AG09319 (cell line): ENCODE results near the gene TDP1.
A peak's percentile ranks its signal among the peaks of the same experiment; 100 is the strongest.

Experiments used
- DNase-seq: peaks from one replicate; pipeline ENCODE4 v3.0.0-alpha.2; 2010; ENCODE audit warnings: low read depth; ENCODE audit errors: extremely low read depth
- TF ChIP-seq, protein P1 (sequence below): IDR thresholded peaks from 2 replicates; pipeline ENCODE4 v1.5.1; 2011; ENCODE audit warnings: low read depth, mild to moderate bottlenecking, inconsistent platforms, low read length, moderate library complexity

The TDP1 gene

DNA sequence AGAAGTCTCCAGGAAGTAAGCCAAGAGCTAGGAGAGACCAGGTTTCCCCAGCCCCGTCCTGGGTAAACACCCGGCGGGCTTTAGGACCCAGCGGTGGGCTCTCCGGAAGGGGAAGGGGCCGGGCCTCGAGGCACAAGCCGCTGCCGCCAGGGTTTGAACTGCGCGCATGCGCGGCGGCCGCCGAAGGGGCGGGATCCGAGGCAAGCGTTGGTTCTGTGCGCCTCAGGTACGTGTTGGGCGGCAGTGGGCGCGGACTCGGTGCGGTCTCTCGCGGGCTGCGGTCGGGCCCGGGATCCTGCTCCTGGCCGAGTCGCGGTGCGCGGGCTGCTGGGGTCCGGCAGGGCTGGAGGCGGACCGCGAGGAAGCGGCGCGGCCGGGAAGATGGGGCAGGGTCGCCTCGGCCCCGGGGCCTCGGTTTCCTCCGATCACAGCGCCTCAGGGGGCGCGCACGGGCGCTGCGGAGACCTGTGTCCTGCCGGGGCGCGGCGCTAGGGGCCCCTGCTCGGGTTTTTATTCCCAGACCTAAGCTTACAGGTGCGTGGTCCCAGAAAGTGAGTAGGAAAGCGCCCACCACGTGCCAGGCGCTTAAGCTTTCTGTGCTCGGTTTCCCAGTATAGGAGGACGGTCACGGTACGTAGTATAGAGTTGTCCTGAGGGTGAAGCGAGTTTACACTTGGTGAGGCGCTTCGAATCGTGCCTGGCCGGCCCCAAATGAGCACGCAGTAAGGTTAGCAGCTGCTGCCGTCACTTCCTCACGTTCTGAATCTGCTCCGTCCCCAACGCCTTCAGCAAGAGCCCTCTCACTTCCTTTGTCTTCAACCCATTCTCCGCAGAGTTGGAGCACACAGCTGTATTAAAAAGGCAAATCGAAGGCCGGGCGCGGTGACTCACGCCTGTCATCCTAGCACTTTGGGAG, at the start of gene TDP1:
Gene TDP1 (plus strand): TSS at position 183 of the 916 bp plus-strand sequence. CDS start 7,188 bp downstream, outside the sequence.
- DNase-seq: peak; percentile 88
- TF ChIP-seq, protein P1, sequence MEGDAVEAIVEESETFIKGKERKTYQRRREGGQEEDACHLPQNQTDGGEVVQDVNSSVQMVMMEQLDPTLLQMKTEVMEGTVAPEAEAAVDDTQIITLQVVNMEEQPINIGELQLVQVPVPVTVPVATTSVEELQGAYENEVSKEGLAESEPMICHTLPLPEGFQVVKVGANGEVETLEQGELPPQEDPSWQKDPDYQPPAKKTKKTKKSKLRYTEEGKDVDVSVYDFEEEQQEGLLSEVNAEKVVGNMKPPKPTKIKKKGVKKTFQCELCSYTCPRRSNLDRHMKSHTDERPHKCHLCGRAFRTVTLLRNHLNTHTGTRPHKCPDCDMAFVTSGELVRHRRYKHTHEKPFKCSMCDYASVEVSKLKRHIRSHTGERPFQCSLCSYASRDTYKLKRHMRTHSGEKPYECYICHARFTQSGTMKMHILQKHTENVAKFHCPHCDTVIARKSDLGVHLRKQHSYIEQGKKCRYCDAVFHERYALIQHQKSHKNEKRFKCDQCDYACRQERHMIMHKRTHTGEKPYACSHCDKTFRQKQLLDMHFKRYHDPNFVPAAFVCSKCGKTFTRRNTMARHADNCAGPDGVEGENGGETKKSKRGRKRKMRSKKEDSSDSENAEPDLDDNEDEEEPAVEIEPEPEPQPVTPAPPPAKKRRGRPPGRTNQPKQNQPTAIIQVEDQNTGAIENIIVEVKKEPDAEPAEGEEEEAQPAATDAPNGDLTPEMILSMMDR: no peak

- TF ChIP-seq, protein P1: no peak
- DNase-seq: no peak
These were observed 49.7 kb upstream of the TDP1 start for GRCh38 chr14:89906000-89906399.

DNA sequence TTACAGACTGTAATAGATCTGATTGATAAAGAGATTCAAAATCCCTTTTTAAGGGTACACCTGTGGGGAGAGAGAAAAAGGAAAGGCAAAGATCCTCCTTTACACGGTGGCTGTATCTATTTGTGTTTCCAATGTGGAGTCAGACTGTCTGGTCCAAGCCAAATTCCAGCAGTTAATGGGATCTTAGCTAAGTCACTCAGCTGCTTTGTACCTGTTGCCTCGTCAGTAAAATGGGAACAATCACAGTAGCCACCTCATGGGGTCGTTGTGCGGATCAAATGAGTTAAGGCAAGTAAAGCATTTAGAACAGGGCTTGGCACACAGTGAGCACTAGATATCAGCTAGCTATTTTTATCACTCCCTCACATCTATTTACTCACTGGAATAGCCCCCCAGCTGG, 48.1 kb upstream of the TDP1 start:
- no peak for DNase-seq
- TF ChIP-seq, protein P1: no peak

DNA sequence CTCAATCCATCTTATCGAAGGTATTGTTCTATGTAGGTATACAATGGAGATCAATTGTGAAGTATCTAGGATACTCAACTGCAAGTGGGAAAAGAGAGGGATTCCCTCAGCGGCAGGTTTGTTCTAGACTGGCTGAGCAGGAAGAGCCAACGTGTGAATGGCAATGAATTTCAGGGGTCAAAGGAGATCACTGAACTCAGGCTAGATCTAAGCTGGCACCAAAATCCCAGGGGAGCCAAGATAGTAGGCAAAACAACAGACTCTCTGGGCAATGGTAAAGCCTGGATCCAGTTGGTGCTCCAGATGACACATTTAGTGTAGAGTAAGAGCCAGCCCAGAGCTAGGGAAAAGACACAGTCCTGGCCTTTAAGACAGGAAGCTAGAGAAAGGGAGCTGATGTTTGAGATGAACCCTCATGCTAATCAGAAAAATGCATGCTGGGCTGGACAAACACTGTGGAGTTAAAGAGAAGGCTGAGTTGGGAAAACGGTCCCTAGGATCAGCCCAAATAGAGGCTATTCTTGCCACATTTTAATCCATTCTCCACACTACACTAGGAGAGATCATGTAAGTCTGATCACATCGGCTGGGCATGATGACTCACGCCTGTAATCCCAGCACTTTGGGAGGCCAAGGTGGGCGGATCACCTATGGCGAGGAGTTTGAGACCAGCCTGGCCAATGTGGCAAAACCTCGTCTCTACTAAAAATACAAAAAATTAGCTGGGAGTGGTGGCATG, 46.8 kb upstream of the TDP1 start:
- no peak for DNase-seq
- TF ChIP-seq, protein P1: no peak

DNA sequence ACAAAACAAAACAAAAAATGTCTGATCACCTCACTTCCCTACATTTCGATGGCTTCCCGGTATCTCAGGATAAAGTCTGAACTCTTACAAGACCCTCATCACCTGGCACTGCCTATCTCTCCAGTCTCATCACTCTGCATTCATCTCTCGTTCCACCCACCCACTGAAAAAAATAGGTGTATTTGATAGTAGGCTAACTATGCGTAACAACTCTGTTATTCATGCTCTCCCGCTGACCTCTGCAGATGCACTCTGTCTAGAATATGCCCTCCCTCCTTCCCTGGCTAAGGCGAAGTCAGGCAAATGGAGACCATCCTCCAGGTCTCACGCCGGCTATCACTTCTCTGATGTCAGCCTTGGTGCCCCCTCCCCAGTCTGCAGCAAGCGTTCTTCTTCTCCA, 46.1 kb upstream of the TDP1 start:
- DNase-seq: no peak
- TF ChIP-seq, protein P1: no peak

DNA sequence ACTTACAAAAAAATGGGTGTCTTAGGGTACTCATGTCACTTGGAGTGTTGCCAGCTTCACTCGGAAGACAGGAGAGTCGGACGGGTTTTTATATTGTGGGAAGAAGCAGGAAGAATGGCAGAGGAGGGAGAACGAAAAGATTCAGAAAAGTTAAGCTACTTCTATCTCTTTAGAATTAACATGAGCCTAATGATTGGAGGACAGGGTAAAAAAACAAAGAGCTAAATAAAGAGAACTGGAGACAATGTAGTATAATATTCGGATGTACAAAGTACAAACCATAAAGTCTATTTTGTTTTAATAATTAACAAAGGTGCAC, 45.1 kb upstream of the TDP1 start:
- DNase-seq: no peak
- TF ChIP-seq, protein P1: no peak
